GM18951 (cell line): ENCODE data around the gene RET.

Source experiments
- POLR2A ChIP-seq: IDR thresholded peaks from 4 replicates; pipeline ENCODE4 v1.6.1; 2011; ENCODE audit warnings: mild to moderate bottlenecking; ENCODE audit not compliant: insufficient read length, insufficient read depth; ENCODE audit errors: extremely low read depth
- in situ Hi-C: fragments of 300-500 bp; cut with MboI; formaldehyde crosslinking; loops from one replicate; pipeline ENCODE4 v1.12.0; 2022; ENCODE audit warnings: low sequenced_read_pairs, mixed read lengths, inconsistent platforms; ENCODE audit not compliant: unreplicated experiment

The RET gene

GRCh38 chr10:43062402-43063160 is 14.3 kb upstream of the RET start:
- in situ Hi-C loops: no loop called here
- no peak for TF ChIP-seq POLR2A

DNA sequence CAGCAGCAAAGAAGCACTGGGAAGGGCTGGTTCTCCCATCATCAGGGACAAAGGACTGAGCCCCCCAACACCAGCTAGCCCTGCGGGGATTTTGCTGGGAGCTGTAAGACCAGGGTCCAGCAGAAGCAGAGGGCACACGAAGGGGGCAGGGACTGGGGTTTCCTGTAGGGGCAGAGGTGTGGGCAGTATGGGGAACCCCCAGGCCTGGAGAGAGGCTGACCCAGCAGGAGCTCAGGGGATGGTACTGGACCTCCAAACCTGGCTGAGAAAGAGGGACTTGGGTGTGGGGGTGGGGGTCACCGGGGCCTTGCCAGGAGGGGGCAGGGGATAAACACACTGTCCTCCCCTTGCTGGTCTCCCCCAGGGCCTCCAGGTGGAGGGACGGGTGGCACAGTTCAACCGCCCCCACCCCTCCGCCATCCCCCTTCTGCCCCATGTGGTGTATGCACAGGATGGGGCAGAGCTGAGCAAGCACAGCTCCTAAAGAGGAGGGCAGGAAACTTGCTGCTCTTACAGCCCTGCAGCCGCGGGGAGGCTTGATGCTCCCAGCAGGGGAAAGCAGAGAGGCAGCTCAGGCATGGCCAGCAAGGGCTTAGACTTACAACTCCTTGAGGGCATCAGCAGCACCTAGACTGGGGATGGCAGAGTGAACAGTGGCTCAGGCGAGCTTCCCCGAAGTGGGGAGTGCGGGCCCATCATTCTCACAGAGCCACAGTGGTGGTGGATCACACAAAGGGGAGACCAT is 12.4 kb upstream of the RET start:
- in situ Hi-C loops: no loop called here
- TF ChIP-seq POLR2A: no peak

GRCh38 chr10:43065234-43065633 is 11.6 kb upstream of the RET start:
- in situ Hi-C loops: no loop called here
- no peak for TF ChIP-seq POLR2A

DNA sequence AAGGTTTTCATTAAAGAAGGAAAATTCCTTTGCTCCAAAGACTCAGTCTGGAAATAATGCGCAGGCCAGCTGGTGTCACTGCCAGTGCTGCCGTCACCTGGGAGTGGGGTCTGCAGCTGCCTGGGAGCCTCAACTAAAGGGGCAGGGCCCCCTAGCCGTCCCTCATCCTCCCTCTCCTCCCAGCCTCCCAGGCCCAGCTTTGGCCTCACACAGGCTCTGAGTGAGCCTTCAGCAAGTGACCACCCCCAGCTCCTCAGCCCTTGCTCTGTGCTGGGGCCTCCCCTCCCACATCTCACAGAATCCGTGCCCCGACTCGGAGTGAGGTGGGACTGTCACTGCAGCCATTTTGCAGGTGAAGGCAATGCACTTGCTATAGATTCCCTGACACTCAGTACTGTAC is 11.1 kb upstream of the RET start:
- no peak for TF ChIP-seq POLR2A
- in situ Hi-C loops: no loop called here

- in situ Hi-C loops: no loop called here
These were observed 10.4 kb upstream of the RET start for GRCh38 chr10:43066481-43066880.

DNA sequence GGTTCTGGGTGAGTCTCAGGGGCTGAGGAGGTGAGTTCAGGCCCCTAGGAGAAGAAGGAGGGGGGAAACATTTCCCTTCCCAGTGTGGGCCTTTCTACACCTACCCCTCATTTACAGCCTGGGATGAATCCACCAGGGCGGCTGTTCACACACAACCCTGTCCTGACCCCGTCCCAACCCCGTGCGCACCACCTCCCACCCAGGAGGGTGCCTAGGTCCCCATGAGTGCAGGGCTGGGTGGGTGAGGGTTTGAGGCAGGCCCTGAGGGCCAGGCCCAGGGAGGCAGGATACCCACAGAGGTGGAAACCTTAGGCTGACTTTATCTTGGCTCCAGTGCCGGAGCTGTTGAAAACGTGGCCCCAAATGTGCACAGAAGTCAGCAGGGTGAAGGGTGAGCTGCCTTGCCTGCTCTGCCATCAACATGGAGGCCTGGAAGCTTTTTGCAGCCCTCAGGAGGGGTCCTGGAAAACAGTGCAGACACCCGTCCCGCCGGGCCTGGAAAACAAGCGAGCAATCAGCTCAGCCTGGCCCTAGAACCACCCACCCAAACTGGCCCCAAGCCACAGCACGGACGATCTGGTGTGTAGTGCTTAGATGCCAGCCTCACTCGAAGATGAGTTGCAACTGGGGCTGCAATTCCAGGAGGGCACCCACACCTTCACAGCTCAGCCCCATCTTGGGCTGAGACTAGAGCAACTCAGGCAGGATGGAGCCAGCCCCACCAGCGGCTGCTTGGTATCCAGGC is 9.3 kb upstream of the RET start:
- no peak for TF ChIP-seq POLR2A
- in situ Hi-C loops: no loop called here

More at GRCh38 chr10:43066481-43066880, 10.4 kb upstream of the RET start:
- no peak for TF ChIP-seq POLR2A

DNA sequence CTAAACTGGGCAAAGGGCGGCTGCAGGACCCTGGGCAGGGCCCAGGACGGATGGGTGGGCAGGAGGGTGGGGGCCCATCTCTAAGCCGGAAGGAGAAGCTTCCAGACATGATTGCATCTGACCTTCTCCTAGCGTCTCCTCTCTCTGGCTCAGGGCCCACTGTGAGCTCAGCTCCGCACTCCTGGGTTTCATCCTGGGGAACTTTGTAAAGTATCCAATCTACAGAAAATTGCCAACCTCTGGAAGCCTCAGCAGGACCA is 8.8 kb upstream of the RET start:
- in situ Hi-C loops: no loop called here
- no peak for TF ChIP-seq POLR2A

GRCh38 chr10:43068471-43069210 is 8.2 kb upstream of the RET start:
- in situ Hi-C loops: no loop called here

DNA sequence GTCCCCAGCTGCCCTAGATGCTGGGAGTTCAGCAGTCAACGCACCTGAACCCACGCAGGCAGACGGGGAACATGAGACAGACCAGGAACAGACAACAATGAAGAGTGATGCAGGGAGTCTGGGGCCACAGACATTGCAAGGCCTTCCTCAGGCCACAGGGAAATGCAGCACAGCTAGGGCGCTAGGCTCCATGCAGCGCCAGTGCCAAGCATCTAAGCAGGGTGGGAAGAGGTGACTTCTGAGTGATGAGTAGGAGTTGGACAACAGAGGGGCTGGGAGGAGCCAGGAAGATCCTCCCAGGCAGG is 7.7 kb upstream of the RET start:
- in situ Hi-C loops: no loop called here
- TF ChIP-seq POLR2A: no peak

More at GRCh38 chr10:43068471-43069210, 8.2 kb upstream of the RET start:
- no peak for TF ChIP-seq POLR2A

- in situ Hi-C loops: no loop called here
- no peak for TF ChIP-seq POLR2A
These were observed 7.3 kb upstream of the RET start for GRCh38 chr10:43069579-43069978.

DNA sequence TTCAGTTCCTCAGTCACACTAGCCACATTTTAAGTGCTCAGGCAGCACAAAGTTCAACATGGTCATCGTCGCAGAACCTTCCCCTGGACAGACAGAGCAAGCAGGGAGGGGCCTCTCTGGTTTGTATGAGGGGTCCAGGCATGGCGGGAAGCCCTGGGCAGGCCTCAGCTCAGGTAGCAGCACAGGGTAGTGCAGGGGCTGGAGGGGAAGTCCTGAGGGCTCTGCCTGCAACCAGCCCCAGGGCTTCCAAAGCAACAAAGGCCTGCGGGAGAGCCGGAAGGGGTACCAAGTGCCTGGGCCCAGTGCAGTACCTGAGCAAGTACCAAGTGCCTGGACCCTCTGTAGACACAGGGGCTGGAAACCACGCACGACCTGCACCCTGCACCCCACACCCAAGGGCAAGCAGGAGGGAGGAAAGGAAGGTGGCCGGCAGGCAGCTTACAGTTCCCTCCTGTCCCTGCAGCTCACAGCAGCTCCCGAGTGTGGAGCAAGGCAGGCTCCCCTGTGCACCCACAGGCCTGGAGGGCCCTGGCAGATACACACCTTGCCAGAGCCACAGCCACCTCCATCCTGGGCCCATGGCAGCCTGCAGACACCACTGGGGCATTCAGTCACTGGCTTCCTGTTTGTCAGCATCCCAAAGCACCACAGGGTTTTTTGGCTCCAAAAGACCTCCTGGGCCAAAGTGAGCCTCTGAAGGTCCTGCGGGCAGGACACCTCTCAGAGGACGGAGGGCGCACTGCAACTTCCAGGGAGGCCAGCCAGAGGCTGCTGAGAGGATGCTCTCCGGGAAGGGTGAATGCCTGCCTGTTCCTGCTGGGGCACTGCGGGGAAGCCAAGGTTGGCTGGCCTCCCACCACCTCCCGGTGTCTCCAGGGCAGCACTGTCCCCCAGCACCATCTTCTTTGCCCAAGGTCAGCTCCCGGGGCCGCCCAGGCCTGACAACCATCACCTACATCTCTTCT is 6.5 kb upstream of the RET start:
- no peak for TF ChIP-seq POLR2A
- in situ Hi-C loops: no loop called here
